Liver (tissue), 9 donors: Measurements from ENCODE around the gene MTCP1. TPM values are rescaled to one million over a fixed set of nuclear protein-coding genes. Genes with fewer than 3 reads are reported as not detected.

ENCODE experiments used
- DNase-seq: peaks from one replicate; pipeline ENCODE4 v3.0.0-alpha.2; 2017; ENCODE audit warnings: low spot score
- H3K27ac ChIP-seq, 2 donors: one replicate each; pipeline ENCODE4 v1.7.0; 2013; ENCODE audit warnings: inconsistent platforms in 2 of 2, low read length in 2 of 2, control low read depth in 1 of 2, low read depth in 1 of 2, mild to moderate bottlenecking in 1 of 2
- H3K27me3 ChIP-seq, 4 donors: one replicate each; pipeline versions ENCODE4 v1.6.1 to v1.7.0; 2013; ENCODE audit warnings: low read length in 3 of 4, inconsistent platforms in 1 of 4, mild to moderate bottlenecking in 1 of 4, moderate library complexity in 1 of 4; ENCODE audit not compliant: control insufficient read depth in 4 of 4, insufficient read depth in 4 of 4
- H3K36me3 ChIP-seq, 4 donors: one replicate each; pipeline versions ENCODE4 v1.6.1 to v1.7.0; 2013; ENCODE audit warnings: low read length in 3 of 4, mild to moderate bottlenecking in 3 of 4, low read depth in 1 of 4, moderate library complexity in 1 of 4; ENCODE audit not compliant: control insufficient read depth in 4 of 4, insufficient read depth in 3 of 4
- H3K4me1 ChIP-seq, 4 donors: one replicate each; pipeline versions ENCODE4 v1.6.1 to v1.7.0; 2013; ENCODE audit warnings: low read length in 3 of 4, mild to moderate bottlenecking in 3 of 4, moderate library complexity in 1 of 4; ENCODE audit not compliant: control insufficient read depth in 4 of 4, insufficient read depth in 4 of 4
- H3K4me3 ChIP-seq, 3 donors: one replicate each; pipeline versions ENCODE4 v1.6.1 to v1.7.0; 2013; ENCODE audit warnings: low read length in 3 of 3, control low read depth in 1 of 3, low read depth in 1 of 3, mild to moderate bottlenecking in 1 of 3
- H3K9ac ChIP-seq, 2 donors: one replicate each; pipeline ENCODE4 v1.7.0; 2013; ENCODE audit warnings: low read length in 2 of 2, mild to moderate bottlenecking in 2 of 2, moderate library complexity in 2 of 2, control low read depth in 1 of 2, low read depth in 1 of 2
- H3K9me3 ChIP-seq, 4 donors: one replicate each; pipeline versions ENCODE4 v1.6.1 to v1.7.0; 2013; ENCODE audit warnings: low read length in 3 of 4; ENCODE audit not compliant: control insufficient read depth in 4 of 4
- EGR1 ChIP-seq, 2 donors: IDR thresholded peaks; 2 replicates each; pipeline ENCODE4 v1.6.1; 2016 to 2018; ENCODE audit warnings: antibody characterized with exemption in 2 of 2, low read depth in 2 of 2
- FOXA1 ChIP-seq: IDR thresholded peaks from 2 replicates; pipeline ENCODE4 v1.6.1; 2016; ENCODE audit warnings: antibody characterized with exemption
- HNF4A ChIP-seq, 2 donors: conservative IDR thresholded peaks; 2 replicates each; pipeline ENCODE4 v1.6.1; 2016; ENCODE audit warnings: antibody characterized with exemption in 2 of 2, mild to moderate bottlenecking in 2 of 2
- HNF4G ChIP-seq: IDR thresholded peaks from 2 replicates; pipeline ENCODE4 v1.6.1; 2016; ENCODE audit warnings: antibody characterized with exemption
- JUND ChIP-seq, 2 donors: IDR thresholded peaks; 2 replicates each; pipeline ENCODE4 v1.6.1; 2016; ENCODE audit warnings: antibody characterized with exemption in 2 of 2
- RAD21 ChIP-seq, 2 donors: IDR thresholded peaks; 2 replicates each; pipeline ENCODE4 v1.6.1; 2016; ENCODE audit warnings: antibody characterized with exemption in 2 of 2, mild to moderate bottlenecking in 2 of 2
- RXRA ChIP-seq, 2 donors: IDR thresholded peaks; 2 replicates each; pipeline ENCODE4 v1.6.1; 2017 to 2018; ENCODE audit warnings: antibody characterized with exemption in 2 of 2, mild to moderate bottlenecking in 1 of 2
- SP1 ChIP-seq: IDR thresholded peaks from 2 replicates; pipeline ENCODE4 v1.6.1; 2018; ENCODE audit warnings: antibody characterized with exemption, mild to moderate bottlenecking
- TAF1 ChIP-seq: conservative IDR thresholded peaks from 2 replicates; pipeline ENCODE4 v1.6.1; 2016; ENCODE audit warnings: antibody characterized with exemption, mild to moderate bottlenecking
- YY1 ChIP-seq: IDR thresholded peaks from 2 replicates; pipeline ENCODE4 v1.6.1; 2016; ENCODE audit warnings: antibody characterized with exemption, mild to moderate bottlenecking
- WGBS: extraction: QIAGEN DNeasy Blood & Tissue Kit; methylation state at CpG from one replicate; pipeline ENCODE4 v1.1.7; 2013; 5-methylcytosine and 5-hydroxymethylcytosine counted together
- polyA plus RNA-seq, 2 donors: library from polyadenylated mRNA; stranded (reverse) in 1 of 2; unstranded in 1 of 2; fragments of 200-250 nt in 1 of 2; fragments of >200 nt in 1 of 2; fragmentation: Nextera tagmentation in 1 of 2; extraction: Ambion mirVana in 1 of 2; gene quantifications; one replicate each; pipeline versions ENCODE4 v1.2.1 to v1.2.3, GENCODE V29; 2013 to 2015
- total RNA-seq, 2 donors: library from RNA; depleted of rRNA; stranded (reverse); fragments of >200 nt; gene quantifications; one replicate each; pipeline ENCODE4 v1.2.3, GENCODE V29; 2014
- TF ChIP-seq, protein P1 (sequence below): IDR thresholded peaks from 2 replicates; pipeline ENCODE4 v1.6.1; 2016; ENCODE audit warnings: antibody characterized with exemption
- TF ChIP-seq, protein P2 (sequence below): IDR thresholded peaks from 2 replicates; pipeline ENCODE4 v1.6.1; 2016; ENCODE audit warnings: antibody characterized with exemption
- TF ChIP-seq, protein P3 (sequence below): fragments of 150-350 bp; IDR thresholded peaks from 2 replicates; pipeline ENCODE4 v1.5.1; 2017; ENCODE audit warnings: improper control_type of control experiment, low read depth, low read length; ENCODE audit not compliant: missing input control
- donor health status: healthy.
- donor health status: healthy.
- donor health status: healthy.
- donor health status: healthy.
- donor health status: healthy.

Gene MTCP1
- total and polyA plus RNA-seq, 4 donors = 2.2 to 10.0 (median 5.2) TPM

DNA sequence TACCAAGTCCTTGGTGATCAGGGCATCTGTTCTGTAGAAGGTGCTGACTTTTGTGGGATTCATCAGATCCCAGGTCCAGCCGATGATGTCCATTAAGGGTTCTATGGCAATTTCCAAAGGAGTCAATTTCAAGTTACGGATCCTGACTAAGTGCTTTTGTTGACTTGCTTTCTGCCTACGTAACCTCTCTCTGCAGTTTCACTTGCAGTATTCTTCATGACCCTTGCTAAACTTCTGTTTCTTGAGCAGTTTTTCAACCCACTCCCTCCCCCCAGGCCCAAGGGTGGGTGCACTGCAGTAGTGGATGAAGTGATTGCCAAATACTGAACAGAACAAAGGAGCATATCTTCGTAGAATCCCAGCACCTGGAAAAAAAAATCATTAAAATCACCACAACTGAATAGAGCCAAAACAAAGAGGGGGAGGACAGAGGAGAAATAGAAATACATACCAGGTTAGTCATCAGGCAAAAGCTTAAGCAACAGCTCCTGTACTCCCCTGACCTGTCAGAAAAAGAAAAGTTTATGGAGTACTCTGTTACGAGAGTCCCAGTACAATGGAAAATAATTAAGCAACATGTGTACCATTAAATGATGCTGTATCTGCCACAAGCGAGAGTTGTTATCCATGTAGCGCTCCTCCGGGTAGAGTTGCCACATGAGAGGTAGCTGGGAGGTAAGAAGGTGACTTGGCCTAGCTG lies 5.8 kb downstream of the MTCP1 start:
- no peak for DNase-seq
- Histone ChIP-seq H3K36me3 (peaks cover 0 to 5% (median 0%) of the 10 kb centered on the region in 4 donors), H3K4me1 (peaks cover 0 to 7% (median 3%) of the 10 kb centered on the region in 4 donors), H3K27me3 (no peaks in the 10 kb centered on the region), H3K9ac (no peak overlapping the region), H3K4me3 (no peak overlapping the region), H3K9me3 (no peaks in the 10 kb centered on the region), H3K27ac (peak overlapping the region; percentile 34 to 62)
- WGBS = 76% methylated on average over 8 of the region's 8 CpGs
- TF ChIP-seq HNF4G (no peak), JUND (IDR thresholded peaks at IDR 0.05) (peak; percentile 40 to 51), EGR1 (IDR thresholded peaks at IDR 0.05; ENCODE audit: low read depth in 2 of 2) (peak in 1 of 2 donors; percentile 53), HNF4A (conservative IDR thresholded peaks at IDR 0.05) (peak in 1 of 2 donors; percentile 31), SP1 (peak; percentile 23), RXRA (IDR thresholded peaks at IDR 0.05) (peak; percentile 32 to 75)
- TF ChIP-seq, protein P1, sequence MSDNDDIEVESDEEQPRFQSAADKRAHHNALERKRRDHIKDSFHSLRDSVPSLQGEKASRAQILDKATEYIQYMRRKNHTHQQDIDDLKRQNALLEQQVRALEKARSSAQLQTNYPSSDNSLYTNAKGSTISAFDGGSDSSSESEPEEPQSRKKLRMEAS = no peak

DNA sequence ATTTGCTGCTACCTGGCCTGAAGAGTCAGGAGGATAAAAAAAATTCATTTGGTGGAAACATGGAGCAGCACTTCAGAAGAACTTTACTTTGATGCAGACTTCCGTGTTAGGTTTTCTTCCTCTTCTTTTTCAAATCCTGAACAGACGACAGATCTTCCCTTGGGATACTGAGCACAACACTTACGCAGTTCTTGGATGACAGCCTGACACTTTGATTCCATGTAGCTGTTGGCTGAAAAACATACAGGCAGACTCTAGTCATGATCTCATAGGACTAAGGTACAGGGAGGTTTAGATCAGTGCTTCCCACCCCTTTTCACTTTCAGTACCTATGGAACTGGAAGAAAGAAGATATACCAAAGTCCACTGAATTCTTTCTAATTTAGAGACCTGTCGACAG lies 9.2 kb downstream of the MTCP1 start:
- Histone ChIP-seq H3K9ac (no peak overlapping the region), H3K4me3 (no peak overlapping the region), H3K4me1 (peaks cover 2 to 12% (median 9%) of the 10 kb centered on the region in 4 donors), H3K27ac (no peak overlapping the region), H3K9me3 (no peaks in the 10 kb centered on the region), H3K27me3 (no peaks in the 10 kb centered on the region), H3K36me3 (peaks cover 0 to 5% (median 1%) of the 10 kb centered on the region in 4 donors)
- DNase-seq = no peak
- TF ChIP-seq HNF4G (no peak), HNF4A (conservative IDR thresholded peaks at IDR 0.05) (no peak), RAD21 (IDR thresholded peaks at IDR 0.05) (no peak), TAF1 (no peak)
- TF ChIP-seq, protein P1 = no peak
- 93% methylated on average over 4 of the region's 4 CpGs for WGBS

DNA sequence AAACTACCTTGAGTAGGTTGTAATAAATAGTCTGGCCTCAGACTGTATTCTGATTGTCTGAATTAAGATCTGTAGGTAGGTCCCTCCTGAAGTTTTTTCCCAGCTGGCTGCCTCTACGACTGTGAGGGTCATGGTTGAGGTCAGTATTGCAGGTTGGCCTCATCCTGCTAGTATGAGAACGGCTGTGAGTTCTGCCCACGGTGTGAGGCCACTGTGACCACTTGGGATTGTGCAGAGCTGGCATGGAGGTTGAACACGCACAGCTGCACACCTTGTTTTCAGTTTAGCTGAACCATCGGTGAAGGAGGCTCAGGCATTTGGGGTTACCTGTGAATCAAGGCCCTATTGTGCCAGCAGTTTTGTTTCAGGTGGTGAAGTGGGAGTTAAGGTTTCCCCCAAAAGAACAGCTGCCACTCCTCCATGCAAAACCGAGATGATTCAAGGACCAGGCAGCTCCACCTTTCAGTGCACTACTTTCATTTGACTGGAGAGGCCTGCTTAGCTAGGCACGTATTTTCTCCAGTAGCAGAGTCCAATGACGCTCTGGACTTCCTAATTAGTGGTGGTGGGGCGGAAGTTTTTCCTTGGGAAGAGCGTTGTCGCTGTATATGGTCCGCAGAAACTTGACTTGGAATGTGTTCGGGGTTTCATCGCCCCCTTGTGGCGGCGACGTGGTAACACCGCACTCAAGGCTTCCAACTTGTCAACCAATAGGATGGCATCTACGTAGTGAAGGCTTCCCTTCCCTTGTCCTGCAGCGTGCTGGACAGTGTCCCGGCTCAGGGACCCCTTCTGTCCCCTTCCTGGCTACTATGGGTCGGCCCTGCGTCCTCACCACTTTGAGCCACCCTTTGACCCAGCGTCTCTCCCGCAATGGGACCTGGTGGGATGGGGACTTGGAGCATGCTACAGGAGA lies 13.8 kb downstream of the MTCP1 start:
- 9% methylated on average over 25 of the region's 25 CpGs for WGBS
- peaks cover 2 to 27% (median 25%) of the 10 kb centered on the region in 4 donors for H3K4me1 ChIP-seq
- DNase-seq = peak; percentile 59
- TF ChIP-seq, protein P2, sequence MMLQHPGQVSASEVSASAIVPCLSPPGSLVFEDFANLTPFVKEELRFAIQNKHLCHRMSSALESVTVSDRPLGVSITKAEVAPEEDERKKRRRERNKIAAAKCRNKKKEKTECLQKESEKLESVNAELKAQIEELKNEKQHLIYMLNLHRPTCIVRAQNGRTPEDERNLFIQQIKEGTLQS = no peak
- TF ChIP-seq RAD21 (IDR thresholded peaks at IDR 0.05) (peak; percentile 81 to 88), FOXA1 (no peak), YY1 (no peak), RXRA (IDR thresholded peaks at IDR 0.05) (no peak), EGR1 (IDR thresholded peaks at IDR 0.05; ENCODE audit: low read depth in 2 of 2) (no peak), SP1 (peak; percentile 12), HNF4A (conservative IDR thresholded peaks at IDR 0.05) (peak; percentile 11 to 26), JUND (IDR thresholded peaks at IDR 0.05) (no peak)
- TF ChIP-seq, protein P3, sequence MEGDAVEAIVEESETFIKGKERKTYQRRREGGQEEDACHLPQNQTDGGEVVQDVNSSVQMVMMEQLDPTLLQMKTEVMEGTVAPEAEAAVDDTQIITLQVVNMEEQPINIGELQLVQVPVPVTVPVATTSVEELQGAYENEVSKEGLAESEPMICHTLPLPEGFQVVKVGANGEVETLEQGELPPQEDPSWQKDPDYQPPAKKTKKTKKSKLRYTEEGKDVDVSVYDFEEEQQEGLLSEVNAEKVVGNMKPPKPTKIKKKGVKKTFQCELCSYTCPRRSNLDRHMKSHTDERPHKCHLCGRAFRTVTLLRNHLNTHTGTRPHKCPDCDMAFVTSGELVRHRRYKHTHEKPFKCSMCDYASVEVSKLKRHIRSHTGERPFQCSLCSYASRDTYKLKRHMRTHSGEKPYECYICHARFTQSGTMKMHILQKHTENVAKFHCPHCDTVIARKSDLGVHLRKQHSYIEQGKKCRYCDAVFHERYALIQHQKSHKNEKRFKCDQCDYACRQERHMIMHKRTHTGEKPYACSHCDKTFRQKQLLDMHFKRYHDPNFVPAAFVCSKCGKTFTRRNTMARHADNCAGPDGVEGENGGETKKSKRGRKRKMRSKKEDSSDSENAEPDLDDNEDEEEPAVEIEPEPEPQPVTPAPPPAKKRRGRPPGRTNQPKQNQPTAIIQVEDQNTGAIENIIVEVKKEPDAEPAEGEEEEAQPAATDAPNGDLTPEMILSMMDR = peak; percentile 70
- TF ChIP-seq, protein P1 = no peak
- peaks cover 0 to 5% (median 1%) of the 10 kb centered on the region in 4 donors for H3K36me3 ChIP-seq
- no peaks in the 10 kb centered on the region for H3K27me3 ChIP-seq
- H3K4me3 ChIP-seq = no peak overlapping the region
- H3K9ac ChIP-seq = peak overlapping the region in 1 of 2 donors; percentile 13
- H3K9me3 ChIP-seq = no peaks in the 10 kb centered on the region
- peak overlapping the region in 1 of 2 donors; percentile 69 for H3K27ac ChIP-seq
